ENCODE results near the gene DLG4.

Gene DLG4

DNA sequence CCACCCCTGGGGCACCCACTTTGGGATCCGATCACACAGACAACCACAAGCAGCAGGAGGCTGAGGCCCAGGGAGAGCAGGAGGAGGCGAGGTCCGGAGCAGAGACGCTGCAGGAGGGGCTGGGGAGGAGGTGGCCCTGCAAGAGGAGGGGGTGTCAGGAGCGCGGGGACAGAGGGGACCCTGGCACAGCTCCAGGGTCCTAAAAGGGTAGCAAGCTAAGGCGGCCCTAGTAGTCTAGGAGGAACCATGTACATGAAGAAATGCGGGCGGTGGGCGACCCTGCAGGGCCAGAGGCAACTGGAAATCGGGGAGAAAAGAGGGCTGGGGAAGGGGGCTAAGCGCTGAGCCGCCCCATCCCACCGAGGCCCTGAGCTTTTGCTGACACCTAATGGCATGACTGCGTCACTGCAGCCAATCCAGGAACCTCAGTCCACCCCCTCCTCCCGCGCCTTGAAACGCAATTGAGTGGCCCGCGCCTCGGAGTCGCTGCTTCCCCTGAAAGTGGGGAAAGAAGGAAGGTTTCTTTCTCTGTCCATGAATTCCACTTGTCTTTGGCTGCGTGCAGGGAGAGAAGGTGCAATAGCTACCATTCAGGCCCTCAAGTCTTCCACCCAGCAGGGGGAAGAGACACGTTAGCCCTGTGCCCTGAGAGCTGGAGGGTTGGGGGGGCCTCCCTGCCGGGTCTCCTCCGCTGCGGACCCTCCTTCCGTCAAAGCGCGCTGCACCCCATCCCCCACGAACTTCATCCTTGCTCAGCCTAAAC, 42.3 kb downstream of the DLG4 start (continued):
- TF ChIP-seq SETDB1 (IDR thresholded peaks at IDR 0.05; ENCODE audit: insufficient read length, low read length): no peak
- TF ChIP-seq ZNF19 (tag by site-specific recombination; IDR thresholded peaks at IDR 0.05; ENCODE audit: low read depth): no peak
- TF ChIP-seq, protein P1, sequence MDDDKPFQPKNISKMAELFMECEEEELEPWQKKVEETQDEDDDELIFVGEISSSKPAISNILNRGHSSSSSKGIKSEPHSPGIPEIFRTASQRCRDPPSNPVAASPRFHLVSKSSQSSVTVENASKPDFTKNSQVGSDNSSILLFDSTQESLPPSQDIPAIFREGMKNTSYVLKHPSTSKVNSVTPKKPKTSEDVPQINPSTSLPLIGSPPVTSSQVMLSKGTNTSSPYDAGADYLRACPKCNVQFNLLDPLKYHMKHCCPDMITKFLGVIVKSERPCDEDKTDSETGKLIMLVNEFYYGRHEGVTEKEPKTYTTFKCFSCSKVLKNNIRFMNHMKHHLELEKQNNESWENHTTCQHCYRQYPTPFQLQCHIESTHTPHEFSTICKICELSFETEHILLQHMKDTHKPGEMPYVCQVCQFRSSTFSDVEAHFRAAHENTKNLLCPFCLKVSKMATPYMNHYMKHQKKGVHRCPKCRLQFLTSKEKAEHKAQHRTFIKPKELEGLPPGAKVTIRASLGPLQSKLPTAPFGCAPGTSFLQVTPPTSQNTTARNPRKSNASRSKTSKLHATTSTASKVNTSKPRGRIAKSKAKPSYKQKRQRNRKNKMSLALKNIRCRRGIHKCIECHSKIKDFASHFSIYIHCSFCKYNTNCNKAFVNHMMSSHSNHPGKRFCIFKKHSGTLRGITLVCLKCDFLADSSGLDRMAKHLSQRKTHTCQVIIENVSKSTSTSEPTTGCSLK (tag by site-specific recombination; IDR thresholded peaks at IDR 0.05): no peak
- TF ChIP-seq ZNF600 (tag by site-specific recombination; IDR thresholded peaks at IDR 0.05): no peak
- TF ChIP-seq, protein P2, sequence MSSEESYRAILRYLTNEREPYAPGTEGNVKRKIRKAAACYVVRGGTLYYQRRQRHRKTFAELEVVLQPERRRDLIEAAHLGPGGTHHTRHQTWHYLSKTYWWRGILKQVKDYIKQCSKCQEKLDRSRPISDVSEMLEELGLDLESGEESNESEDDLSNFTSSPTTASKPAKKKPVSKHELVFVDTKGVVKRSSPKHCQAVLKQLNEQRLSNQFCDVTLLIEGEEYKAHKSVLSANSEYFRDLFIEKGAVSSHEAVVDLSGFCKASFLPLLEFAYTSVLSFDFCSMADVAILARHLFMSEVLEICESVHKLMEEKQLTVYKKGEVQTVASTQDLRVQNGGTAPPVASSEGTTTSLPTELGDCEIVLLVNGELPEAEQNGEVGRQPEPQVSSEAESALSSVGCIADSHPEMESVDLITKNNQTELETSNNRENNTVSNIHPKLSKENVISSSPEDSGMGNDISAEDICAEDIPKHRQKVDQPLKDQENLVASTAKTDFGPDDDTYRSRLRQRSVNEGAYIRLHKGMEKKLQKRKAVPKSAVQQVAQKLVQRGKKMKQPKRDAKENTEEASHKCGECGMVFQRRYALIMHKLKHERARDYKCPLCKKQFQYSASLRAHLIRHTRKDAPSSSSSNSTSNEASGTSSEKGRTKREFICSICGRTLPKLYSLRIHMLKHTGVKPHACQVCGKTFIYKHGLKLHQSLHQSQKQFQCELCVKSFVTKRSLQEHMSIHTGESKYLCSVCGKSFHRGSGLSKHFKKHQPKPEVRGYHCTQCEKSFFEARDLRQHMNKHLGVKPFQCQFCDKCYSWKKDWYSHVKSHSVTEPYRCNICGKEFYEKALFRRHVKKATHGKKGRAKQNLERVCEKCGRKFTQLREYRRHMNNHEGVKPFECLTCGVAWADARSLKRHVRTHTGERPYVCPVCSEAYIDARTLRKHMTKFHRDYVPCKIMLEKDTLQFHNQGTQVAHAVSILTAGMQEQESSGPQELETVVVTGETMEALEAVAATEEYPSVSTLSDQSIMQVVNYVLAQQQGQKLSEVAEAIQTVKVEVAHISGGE (tag by site-specific recombination; conservative IDR thresholded peaks at IDR 0.05; ENCODE audit: low read depth): no peak
- TF ChIP-seq ZNF560 (tag by site-specific recombination; IDR thresholded peaks at IDR 0.05; ENCODE audit: borderline replicate concordance): no peak
- TF ChIP-seq ZNF571 (tag by site-specific recombination; IDR thresholded peaks at IDR 0.05): no peak
- no peak for TF ChIP-seq ZNF426 (tag by site-specific recombination; IDR thresholded peaks at IDR 0.05)
- TF ChIP-seq ZNF175 (tag by site-specific recombination; IDR thresholded peaks at IDR 0.05): no peak
- no peak for TF ChIP-seq ZNF302 (tag by site-specific recombination; IDR thresholded peaks at IDR 0.05; ENCODE audit: low read depth)
- TF ChIP-seq ZNF629 (tag by site-specific recombination; IDR thresholded peaks at IDR 0.05): no peak
- TF ChIP-seq ZNF707 (tag by site-specific recombination; IDR thresholded peaks at IDR 0.05): no peak
- TF ChIP-seq ZNF140 (tag by site-specific recombination; IDR thresholded peaks at IDR 0.05): no peak
- TF ChIP-seq ZNF433 (tag by site-specific recombination; IDR thresholded peaks at IDR 0.05; ENCODE audit: low read depth): no peak
- TF ChIP-seq ZNF561 (tag by site-specific recombination; IDR thresholded peaks at IDR 0.05; ENCODE audit: borderline replicate concordance): no peak
- TF ChIP-seq, protein P3, sequence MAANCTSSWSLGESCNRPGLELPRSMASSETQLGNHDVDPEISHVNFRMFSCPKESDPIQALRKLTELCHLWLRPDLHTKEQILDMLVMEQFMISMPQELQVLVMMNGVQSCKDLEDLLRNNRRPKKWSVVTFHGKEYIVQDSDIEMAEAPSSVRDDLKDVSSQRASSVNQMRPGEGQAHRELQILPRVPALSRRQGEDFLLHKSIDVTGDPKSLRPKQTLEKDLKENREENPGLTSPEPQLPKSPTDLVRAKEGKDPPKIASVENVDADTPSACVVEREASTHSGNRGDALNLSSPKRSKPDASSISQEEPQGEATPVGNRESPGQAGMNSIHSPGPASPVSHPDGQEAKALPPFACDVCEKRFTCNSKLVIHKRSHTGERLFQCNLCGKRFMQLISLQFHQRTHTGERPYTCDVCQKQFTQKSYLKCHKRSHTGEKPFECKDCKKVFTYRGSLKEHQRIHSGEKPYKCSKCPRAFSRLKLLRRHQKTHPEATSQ (tag by site-specific recombination; IDR thresholded peaks at IDR 0.05): no peak
- no peak for TF ChIP-seq ZNF660 (tag by site-specific recombination; IDR thresholded peaks at IDR 0.05)
- TF ChIP-seq, protein P4, sequence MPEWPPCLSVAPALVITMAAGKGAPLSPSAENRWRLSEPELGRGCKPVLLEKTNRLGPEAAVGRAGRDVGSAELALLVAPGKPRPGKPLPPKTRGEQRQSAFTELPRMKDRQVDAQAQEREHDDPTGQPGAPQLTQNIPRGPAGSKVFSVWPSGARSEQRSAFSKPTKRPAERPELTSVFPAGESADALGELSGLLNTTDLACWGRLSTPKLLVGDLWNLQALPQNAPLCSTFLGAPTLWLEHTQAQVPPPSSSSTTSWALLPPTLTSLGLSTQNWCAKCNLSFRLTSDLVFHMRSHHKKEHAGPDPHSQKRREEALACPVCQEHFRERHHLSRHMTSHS (tag by site-specific recombination; IDR thresholded peaks at IDR 0.05): no peak
- TF ChIP-seq, protein P5, sequence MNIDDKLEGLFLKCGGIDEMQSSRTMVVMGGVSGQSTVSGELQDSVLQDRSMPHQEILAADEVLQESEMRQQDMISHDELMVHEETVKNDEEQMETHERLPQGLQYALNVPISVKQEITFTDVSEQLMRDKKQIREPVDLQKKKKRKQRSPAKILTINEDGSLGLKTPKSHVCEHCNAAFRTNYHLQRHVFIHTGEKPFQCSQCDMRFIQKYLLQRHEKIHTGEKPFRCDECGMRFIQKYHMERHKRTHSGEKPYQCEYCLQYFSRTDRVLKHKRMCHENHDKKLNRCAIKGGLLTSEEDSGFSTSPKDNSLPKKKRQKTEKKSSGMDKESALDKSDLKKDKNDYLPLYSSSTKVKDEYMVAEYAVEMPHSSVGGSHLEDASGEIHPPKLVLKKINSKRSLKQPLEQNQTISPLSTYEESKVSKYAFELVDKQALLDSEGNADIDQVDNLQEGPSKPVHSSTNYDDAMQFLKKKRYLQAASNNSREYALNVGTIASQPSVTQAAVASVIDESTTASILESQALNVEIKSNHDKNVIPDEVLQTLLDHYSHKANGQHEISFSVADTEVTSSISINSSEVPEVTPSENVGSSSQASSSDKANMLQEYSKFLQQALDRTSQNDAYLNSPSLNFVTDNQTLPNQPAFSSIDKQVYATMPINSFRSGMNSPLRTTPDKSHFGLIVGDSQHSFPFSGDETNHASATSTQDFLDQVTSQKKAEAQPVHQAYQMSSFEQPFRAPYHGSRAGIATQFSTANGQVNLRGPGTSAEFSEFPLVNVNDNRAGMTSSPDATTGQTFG (tag by site-specific recombination; IDR thresholded peaks at IDR 0.05; ENCODE audit: borderline replicate concordance): no peak
- TF ChIP-seq ZNF24 (tag by site-specific recombination; IDR thresholded peaks at IDR 0.05): no peak
- TF ChIP-seq ZNF350 (tag by site-specific recombination; IDR thresholded peaks at IDR 0.05): no peak
- TF ChIP-seq ZNF404 (tag by site-specific recombination; IDR thresholded peaks at IDR 0.05): no peak
- peak; percentile 86 for TF ChIP-seq ZBTB8A (tag by site-specific recombination; IDR thresholded peaks at IDR 0.05)
- no peak for TF ChIP-seq ZNF391 (tag by site-specific recombination; IDR thresholded peaks at IDR 0.05; ENCODE audit: borderline replicate concordance, low read depth)
- no peak for TF ChIP-seq ZNF623 (tag by site-specific recombination; IDR thresholded peaks at IDR 0.05)
- TF ChIP-seq SP2 (tag by site-specific recombination; IDR thresholded peaks at IDR 0.05): no peak
- TF ChIP-seq KLF7 (tag by site-specific recombination; IDR thresholded peaks at IDR 0.05; ENCODE audit: borderline replicate concordance): no peak
- no peak for TF ChIP-seq HOXD13 (CRISPR knock-in tag; IDR thresholded peaks at IDR 0.05; ENCODE audit: borderline replicate concordance)
- TF ChIP-seq ZNF133 (tag by site-specific recombination; IDR thresholded peaks at IDR 0.05): no peak
- no peak for TF ChIP-seq HOXC10 (CRISPR knock-in tag; IDR thresholded peaks at IDR 0.05)
- no peak for TF ChIP-seq KLF10 (tag by site-specific recombination; IDR thresholded peaks at IDR 0.05)

Data from HEK293 (cell line).